Glutamatergic neuron (in vitro differentiated cells): ENCODE measurements around the gene PFAS. TPM values are rescaled to one million over a fixed set of nuclear protein-coding genes. Genes with fewer than 3 reads are reported as not detected.

Experiments
- DNase-seq: peaks from one replicate; pipeline ENCODE4 v3.0.0; 2022
- H3K27ac Mint-ChIP-seq: one replicate; pipeline ENCODE4 v1.8.0; 2020; ENCODE audit warnings: mild to moderate bottlenecking, mixed read lengths, inconsistent platforms; ENCODE audit not compliant: unreplicated experiment
- H3K27me3 Mint-ChIP-seq: one replicate; pipeline ENCODE4 v1.8.0; 2020; ENCODE audit warnings: mild to moderate bottlenecking, moderate library complexity, mixed read lengths, inconsistent platforms; ENCODE audit not compliant: unreplicated experiment
- H3K36me3 Mint-ChIP-seq: one replicate; pipeline ENCODE4 v1.8.0; 2020; ENCODE audit warnings: mild to moderate bottlenecking, mixed read lengths, inconsistent platforms; ENCODE audit not compliant: unreplicated experiment
- H3K4me1 Mint-ChIP-seq: one replicate; pipeline ENCODE4 v1.8.0; 2020; ENCODE audit warnings: mild to moderate bottlenecking, low read depth, mixed read lengths, inconsistent platforms; ENCODE audit not compliant: unreplicated experiment
- H3K4me3 Mint-ChIP-seq: one replicate; pipeline ENCODE4 v1.8.0; 2020; ENCODE audit warnings: mild to moderate bottlenecking, mixed read lengths, inconsistent platforms; ENCODE audit not compliant: unreplicated experiment
- H3K9me3 Mint-ChIP-seq: one replicate; pipeline ENCODE4 v1.8.0; 2020; ENCODE audit warnings: mild to moderate bottlenecking, moderate library complexity, mixed read lengths, inconsistent platforms; ENCODE audit not compliant: unreplicated experiment
- total RNA-seq: library from RNA; stranded (reverse); fragmentation: NEBNext Ultra II Directional; extraction: Animal tissue kit (Norgen Biotek cat#: 25700); gene quantifications from one replicate; pipeline ENCODE4 v1.2.1, GENCODE V29; 2021; ENCODE audit not compliant: unreplicated experiment
- TF ChIP-seq, protein P1 (sequence below): fragments of 200-600 bp; sonication (generic); IDR thresholded peaks from one replicate; pipeline ENCODE4 v1.5.0; 2021; ENCODE audit not compliant: partially characterized antibody, unreplicated experiment

Gene PFAS
- total RNA-seq, 1 donor from 2014 or later = 74.6 TPM

DNA sequence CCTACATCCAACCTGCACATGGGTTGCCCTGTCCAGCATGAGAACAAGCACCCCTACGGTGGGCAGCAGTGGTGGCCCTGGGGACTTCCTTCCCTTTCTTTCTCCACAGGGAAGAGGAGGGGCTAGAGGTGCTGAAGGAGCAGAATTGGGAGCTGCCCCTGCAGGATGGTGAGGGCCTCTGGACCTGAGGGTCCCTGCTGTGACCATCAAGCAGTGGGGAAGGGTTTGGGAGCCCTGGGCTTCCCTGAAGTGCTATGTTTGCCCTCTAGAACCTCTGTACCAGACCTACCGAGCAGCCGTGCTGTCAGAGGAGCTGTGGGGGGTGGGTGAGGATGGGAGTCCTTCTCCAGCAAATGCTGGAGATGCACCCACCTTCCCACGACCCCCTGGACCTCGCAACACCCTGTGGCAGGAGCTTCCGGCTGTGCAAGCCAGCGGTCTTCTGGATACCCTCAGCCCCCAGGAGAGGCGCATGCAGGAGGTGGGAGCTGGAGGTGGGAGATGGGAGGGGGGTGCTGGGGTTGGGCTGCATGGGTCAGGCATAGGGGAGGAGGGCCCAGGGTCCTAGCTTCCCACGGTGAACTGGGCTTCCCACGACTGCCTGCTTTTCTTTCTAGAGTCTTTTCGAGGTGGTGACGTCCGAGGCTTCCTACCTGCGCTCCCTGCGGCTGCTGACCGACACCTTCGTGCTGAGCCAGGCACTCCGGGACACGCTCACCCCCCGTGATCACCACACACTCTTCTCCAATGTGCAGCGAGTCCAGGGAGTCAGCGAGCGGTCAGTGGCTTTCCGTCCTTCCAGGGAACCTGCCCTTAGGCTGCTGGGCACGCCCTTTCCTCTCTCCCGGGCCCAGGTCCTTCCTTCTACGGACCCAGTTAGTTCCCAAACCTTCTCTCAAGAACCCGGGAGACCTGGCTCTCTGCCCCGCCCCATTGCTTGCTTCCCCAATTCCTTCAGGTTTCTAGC, 66.0 kb downstream of the PFAS start:
- Mint-ChIP-seq H3K27me3 (peaks cover 11% of the 10 kb centered on the region), H3K27ac (no peak overlapping the region), H3K36me3 (peaks cover 3% of the 10 kb centered on the region), H3K9me3 (peaks cover 2% of the 10 kb centered on the region), H3K4me3 (peak overlapping the region; percentile 81), H3K4me1 (peaks cover 6% of the 10 kb centered on the region)
- DNase-seq = no peak
- TF ChIP-seq, protein P1, sequence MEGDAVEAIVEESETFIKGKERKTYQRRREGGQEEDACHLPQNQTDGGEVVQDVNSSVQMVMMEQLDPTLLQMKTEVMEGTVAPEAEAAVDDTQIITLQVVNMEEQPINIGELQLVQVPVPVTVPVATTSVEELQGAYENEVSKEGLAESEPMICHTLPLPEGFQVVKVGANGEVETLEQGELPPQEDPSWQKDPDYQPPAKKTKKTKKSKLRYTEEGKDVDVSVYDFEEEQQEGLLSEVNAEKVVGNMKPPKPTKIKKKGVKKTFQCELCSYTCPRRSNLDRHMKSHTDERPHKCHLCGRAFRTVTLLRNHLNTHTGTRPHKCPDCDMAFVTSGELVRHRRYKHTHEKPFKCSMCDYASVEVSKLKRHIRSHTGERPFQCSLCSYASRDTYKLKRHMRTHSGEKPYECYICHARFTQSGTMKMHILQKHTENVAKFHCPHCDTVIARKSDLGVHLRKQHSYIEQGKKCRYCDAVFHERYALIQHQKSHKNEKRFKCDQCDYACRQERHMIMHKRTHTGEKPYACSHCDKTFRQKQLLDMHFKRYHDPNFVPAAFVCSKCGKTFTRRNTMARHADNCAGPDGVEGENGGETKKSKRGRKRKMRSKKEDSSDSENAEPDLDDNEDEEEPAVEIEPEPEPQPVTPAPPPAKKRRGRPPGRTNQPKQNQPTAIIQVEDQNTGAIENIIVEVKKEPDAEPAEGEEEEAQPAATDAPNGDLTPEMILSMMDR = no peak

DNA sequence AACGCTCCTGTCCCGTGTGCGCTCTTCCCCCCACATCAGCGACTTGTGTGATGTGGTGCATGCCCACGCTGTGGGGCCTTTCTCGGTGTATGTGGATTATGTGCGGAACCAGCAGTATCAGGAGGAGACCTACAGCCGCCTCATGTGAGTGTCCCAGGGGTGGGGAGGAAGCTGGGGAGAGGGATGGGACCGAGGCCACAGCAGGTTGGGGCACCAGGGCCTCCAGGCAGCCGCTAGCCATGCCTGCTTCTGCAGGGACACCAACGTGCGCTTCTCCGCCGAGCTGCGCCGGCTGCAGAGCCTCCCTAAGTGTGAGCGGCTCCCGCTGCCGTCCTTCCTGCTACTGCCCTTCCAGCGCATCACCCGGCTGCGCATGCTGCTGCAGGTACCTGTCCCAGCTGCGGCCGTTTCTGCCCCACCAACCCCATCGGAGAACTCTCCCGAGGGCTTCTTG, 66.7 kb downstream of the PFAS start:
- Mint-ChIP-seq H3K4me3 (peak overlapping the region; percentile 81), H3K4me1 (peaks cover 6% of the 10 kb centered on the region), H3K36me3 (peaks cover 5% of the 10 kb centered on the region), H3K9me3 (peaks cover 5% of the 10 kb centered on the region), H3K27ac (no peak overlapping the region), H3K27me3 (peaks cover 14% of the 10 kb centered on the region)
- DNase-seq = peak; percentile 44
- TF ChIP-seq, protein P1 = no peak

DNA sequence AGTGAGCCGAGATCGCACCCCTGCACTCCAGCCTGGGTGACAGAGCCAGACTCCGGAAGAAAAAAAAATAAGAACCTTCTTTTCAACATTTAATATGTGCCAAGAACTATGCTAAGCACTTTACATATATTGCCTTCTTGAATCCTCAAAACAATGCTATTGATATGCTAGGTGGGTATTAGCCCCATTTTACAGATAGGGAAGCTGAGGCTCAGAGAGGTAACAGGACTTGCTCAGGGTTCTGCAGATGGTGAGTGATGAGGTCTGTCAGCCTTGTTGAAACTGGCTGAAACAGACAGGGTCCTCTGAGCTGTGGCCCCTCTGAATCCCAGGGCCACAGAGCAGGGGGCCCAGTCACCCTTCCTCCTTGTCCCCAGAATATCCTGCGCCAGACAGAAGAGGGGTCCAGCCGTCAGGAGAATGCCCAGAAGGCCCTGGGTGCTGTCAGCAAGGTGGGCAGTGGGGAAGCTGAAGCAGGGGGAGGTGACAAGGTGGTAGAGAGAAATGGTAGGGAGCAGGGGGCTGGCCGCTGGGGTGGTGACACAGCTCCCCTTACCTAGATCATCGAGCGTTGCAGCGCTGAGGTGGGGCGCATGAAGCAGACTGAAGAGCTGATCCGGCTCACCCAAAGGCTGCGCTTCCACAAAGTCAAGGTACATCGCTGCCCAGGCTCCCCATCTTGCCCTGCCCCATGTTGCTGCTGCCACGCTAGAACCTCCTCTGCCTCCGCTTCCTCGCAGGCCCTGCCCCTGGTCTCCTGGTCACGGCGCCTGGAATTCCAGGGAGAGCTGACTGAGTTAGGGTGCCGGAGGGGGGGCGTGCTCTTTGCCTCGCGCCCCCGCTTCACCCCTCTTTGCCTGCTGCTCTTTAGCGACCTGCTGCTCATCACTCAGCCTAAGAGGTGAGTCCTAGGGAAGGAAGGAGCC, 69.2 kb downstream of the PFAS start:
- DNase-seq = no peak
- Mint-ChIP-seq H3K36me3 (peaks cover 5% of the 10 kb centered on the region), H3K4me1 (peaks cover 7% of the 10 kb centered on the region), H3K27me3 (peaks cover 15% of the 10 kb centered on the region), H3K9me3 (peaks cover 7% of the 10 kb centered on the region), H3K27ac (no peak overlapping the region), H3K4me3 (no peak overlapping the region)
- TF ChIP-seq, protein P1 = no peak

Other genes starting within 250 kb of the PFAS start
- not detected for gene GUCY2D, start 246.7 kb upstream of the PFAS start, total RNA-seq
- gene ALOX15B, start 210.2 kb upstream of the PFAS start, total RNA-seq = not detected
- not detected for gene ALOX12B, start 161.6 kb upstream of the PFAS start, total RNA-seq
- gene ALOXE3, start 130.8 kb upstream of the PFAS start, total RNA-seq = not detected
- gene HES7, start 125.2 kb upstream of the PFAS start, total RNA-seq = 2.2 TPM
- gene PER1, start 96.9 kb upstream of the PFAS start, total RNA-seq = 64.6 TPM
- 117 TPM for gene VAMP2, start 86.3 kb upstream of the PFAS start, total RNA-seq
- gene TMEM107, start 72.9 kb upstream of the PFAS start, total RNA-seq = 12.8 TPM
- gene BORCS6, start 59.1 kb upstream of the PFAS start, total RNA-seq = 14.2 TPM
- gene AURKB, start 38.7 kb upstream of the PFAS start, total RNA-seq = 17.3 TPM
- 85.3 TPM for gene CTC1, start 1.2 kb upstream of the PFAS start, total RNA-seq
- gene RANGRF, start 39.4 kb downstream of the PFAS start, total RNA-seq = 29.5 TPM
- 4.0 TPM for gene SLC25A35, start 46.1 kb downstream of the PFAS start, total RNA-seq
- 0.66 TPM for gene ARHGEF15, start 61.0 kb downstream of the PFAS start, total RNA-seq
- gene ODF4, start 90.6 kb downstream of the PFAS start, total RNA-seq = not detected
- gene RPL26, start 133.9 kb downstream of the PFAS start, total RNA-seq = 941 TPM
- not detected for gene RNF222, start 148.5 kb downstream of the PFAS start, total RNA-seq
- gene NDEL1, start 186.6 kb downstream of the PFAS start, total RNA-seq = 51.7 TPM